ENCODE results near the gene B3GALT4. TPM values are rescaled to one million over a fixed set of nuclear protein-coding genes. Genes with fewer than 3 reads are reported as not detected.
A peak's percentile ranks its signal among the peaks of the same experiment; 100 is the strongest.

B3GALT4 gene
- total and polyA plus RNA-seq, 2 of the 13 experiments (the other 11 are each of a cell fraction or from before 2014, with no cell fraction given): 0.04 to 0.27 TPM

DNA sequence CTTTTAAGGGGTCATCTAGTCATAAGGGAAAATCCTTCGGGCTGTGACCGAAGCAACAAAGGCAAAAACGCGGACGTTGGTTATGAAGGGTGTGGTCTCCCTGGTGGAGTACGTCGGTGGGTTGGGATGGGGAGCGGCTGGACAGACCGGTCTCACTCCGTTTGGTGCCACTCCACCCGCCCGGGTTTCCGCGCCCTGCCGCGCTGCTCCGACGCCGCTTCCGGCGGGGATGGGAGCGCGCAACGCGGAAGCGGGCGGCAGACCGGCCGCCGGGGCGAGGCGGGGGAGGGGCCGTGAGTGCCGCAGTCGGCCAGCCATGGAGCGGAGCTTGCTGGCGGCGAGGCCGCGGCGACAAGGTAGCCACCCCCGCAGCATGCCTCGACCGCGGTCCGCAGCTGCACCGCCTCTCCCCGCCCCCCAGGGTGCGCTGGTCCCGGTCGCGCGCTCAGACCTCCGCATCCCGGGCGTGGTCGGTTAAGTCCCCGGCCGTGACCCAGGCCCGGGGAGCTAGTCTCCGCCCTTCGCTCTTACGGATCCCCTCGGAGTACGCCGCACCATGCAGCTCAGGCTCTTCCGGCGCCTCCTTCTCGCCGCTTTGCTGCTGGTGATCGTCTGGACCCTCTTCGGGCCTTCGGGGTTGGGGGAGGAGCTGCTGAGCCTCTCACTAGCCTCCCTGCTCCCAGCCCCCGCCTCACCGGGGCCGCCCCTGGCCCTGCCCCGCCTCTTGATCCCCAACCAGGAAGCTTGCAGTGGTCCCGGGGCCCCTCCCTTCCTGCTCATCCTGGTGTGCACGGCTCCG is at the start of gene B3GALT4 (continued):
- TF ChIP-seq GZF1 (CRISPR knock-in tag; IDR thresholded peaks at IDR 0.05) (no peak), HNRNPK (IDR thresholded peaks at IDR 0.05; ENCODE audit: low read depth, low read length, poor library complexity, severe bottlenecking) (peak; percentile 45), AGO2 (optimal IDR thresholded peaks at IDR 0.05; ENCODE audit: low read depth, low read length) (peak; percentile 100), SNAPC2 (CRISPR knock-in tag; IDR thresholded peaks at IDR 0.05) (no peak), ATF7 (IDR thresholded peaks at IDR 0.05) (no peak), ATF7 (CRISPR knock-in tag; IDR thresholded peaks at IDR 0.05) (no peak), ZNF790 (CRISPR knock-in tag; IDR thresholded peaks at IDR 0.05; ENCODE audit: borderline replicate concordance) (no peak), GABPA (IDR thresholded peaks at IDR 0.05; ENCODE audit: low read depth, low read length) (no peak), GABPA (CRISPR knock-in tag; IDR thresholded peaks at IDR 0.05; ENCODE audit: low read depth) (no peak), ZNF460 (CRISPR knock-in tag; IDR thresholded peaks at IDR 0.05; ENCODE audit: borderline replicate concordance) (no peak), FOXA1 (IDR thresholded peaks at IDR 0.05) (no peak), FOXA1 (CRISPR knock-in tag; IDR thresholded peaks at IDR 0.05) (no peak), ZNF761 (CRISPR knock-in tag; conservative IDR thresholded peaks at IDR 0.05) (no peak), ZNF33A (CRISPR knock-in tag; IDR thresholded peaks at IDR 0.05; ENCODE audit: borderline replicate concordance) (no peak), ZNF768 (CRISPR knock-in tag; IDR thresholded peaks at IDR 0.05) (no peak; the same call in 1 of the 2 replicates), FOXC1 (CRISPR knock-in tag; IDR thresholded peaks at IDR 0.05; ENCODE audit: borderline replicate concordance) (no peak), ZC3H13 (CRISPR knock-in tag; IDR thresholded peaks at IDR 0.05) (peak; percentile 71), ARNT2 (CRISPR knock-in tag; IDR thresholded peaks at IDR 0.05; ENCODE audit: low read depth) (no peak)
- TF ChIP-seq, protein P1, sequence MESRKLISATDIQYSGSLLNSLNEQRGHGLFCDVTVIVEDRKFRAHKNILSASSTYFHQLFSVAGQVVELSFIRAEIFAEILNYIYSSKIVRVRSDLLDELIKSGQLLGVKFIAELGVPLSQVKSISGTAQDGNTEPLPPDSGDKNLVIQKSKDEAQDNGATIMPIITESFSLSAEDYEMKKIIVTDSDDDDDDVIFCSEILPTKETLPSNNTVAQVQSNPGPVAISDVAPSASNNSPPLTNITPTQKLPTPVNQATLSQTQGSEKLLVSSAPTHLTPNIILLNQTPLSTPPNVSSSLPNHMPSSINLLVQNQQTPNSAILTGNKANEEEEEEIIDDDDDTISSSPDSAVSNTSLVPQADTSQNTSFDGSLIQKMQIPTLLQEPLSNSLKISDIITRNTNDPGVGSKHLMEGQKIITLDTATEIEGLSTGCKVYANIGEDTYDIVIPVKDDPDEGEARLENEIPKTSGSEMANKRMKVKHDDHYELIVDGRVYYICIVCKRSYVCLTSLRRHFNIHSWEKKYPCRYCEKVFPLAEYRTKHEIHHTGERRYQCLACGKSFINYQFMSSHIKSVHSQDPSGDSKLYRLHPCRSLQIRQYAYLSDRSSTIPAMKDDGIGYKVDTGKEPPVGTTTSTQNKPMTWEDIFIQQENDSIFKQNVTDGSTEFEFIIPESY (CRISPR knock-in tag; IDR thresholded peaks at IDR 0.05): peak; percentile 99
- TF ChIP-seq, protein P2, sequence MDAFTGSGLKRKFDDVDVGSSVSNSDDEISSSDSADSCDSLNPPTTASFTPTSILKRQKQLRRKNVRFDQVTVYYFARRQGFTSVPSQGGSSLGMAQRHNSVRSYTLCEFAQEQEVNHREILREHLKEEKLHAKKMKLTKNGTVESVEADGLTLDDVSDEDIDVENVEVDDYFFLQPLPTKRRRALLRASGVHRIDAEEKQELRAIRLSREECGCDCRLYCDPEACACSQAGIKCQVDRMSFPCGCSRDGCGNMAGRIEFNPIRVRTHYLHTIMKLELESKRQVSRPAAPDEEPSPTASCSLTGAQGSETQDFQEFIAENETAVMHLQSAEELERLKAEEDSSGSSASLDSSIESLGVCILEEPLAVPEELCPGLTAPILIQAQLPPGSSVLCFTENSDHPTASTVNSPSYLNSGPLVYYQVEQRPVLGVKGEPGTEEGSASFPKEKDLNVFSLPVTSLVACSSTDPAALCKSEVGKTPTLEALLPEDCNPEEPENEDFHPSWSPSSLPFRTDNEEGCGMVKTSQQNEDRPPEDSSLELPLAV (CRISPR knock-in tag; conservative IDR thresholded peaks at IDR 0.05; ENCODE audit: low read depth): 0 out of 2 replicates have a peak, but pooled peaks have one; percentile 49
- TF ChIP-seq, protein P3, sequence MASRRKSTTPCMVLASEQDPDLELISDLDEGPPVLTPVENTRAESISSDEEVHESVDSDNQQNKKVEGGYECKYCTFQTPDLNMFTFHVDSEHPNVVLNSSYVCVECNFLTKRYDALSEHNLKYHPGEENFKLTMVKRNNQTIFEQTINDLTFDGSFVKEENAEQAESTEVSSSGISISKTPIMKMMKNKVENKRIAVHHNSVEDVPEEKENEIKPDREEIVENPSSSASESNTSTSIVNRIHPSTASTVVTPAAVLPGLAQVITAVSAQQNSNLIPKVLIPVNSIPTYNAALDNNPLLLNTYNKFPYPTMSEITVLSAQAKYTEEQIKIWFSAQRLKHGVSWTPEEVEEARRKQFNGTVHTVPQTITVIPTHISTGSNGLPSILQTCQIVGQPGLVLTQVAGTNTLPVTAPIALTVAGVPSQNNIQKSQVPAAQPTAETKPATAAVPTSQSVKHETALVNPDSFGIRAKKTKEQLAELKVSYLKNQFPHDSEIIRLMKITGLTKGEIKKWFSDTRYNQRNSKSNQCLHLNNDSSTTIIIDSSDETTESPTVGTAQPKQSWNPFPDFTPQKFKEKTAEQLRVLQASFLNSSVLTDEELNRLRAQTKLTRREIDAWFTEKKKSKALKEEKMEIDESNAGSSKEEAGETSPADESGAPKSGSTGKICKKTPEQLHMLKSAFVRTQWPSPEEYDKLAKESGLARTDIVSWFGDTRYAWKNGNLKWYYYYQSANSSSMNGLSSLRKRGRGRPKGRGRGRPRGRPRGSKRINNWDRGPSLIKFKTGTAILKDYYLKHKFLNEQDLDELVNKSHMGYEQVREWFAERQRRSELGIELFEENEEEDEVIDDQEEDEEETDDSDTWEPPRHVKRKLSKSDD (CRISPR knock-in tag; IDR thresholded peaks at IDR 0.05; ENCODE audit: low read depth): peak; percentile 94
- TF ChIP-seq, protein P4, sequence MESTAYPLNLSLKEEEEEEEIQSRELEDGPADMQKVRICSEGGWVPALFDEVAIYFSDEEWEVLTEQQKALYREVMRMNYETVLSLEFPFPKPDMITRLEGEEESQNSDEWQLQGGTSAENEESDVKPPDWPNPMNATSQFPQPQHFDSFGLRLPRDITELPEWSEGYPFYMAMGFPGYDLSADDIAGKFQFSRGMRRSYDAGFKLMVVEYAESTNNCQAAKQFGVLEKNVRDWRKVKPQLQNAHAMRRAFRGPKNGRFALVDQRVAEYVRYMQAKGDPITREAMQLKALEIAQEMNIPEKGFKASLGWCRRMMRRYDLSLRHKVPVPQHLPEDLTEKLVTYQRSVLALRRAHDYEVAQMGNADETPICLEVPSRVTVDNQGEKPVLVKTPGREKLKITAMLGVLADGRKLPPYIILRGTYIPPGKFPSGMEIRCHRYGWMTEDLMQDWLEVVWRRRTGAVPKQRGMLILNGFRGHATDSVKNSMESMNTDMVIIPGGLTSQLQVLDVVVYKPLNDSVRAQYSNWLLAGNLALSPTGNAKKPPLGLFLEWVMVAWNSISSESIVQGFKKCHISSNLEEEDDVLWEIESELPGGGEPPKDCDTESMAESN (CRISPR knock-in tag; conservative IDR thresholded peaks at IDR 0.05): no peak; the same call in 1 of the 2 replicates
